Calu3 (cell line): ENCODE data around the gene ATP13A2. TPM values are rescaled to one million over a fixed set of nuclear protein-coding genes. Genes with fewer than 3 reads are reported as not detected.

Experiments
- BruUV-seq: library from RNA; stranded (reverse); fragments of 400-500 nt; replicated peaks from 2 replicates; lab custom pipeline; 2021; lab: Mats Ljungman, UMichigan
- CTCF ChIA-PET: fragments of 300-600 bp; sonication (Branson Sonifier 250); formaldehyde crosslinking; loops from one replicate; lab custom pipeline; 2022; ENCODE audit warnings: antibody characterized with exemption; lab: Charles Lee
- DNase-seq: peaks from one replicate; pipeline ENCODE4 v3.0.0; 2022
- H3K27ac Mint-ChIP-seq: one replicate; pipeline ENCODE4 v1.8.0; 2022; ENCODE audit warnings: mixed read lengths; ENCODE audit not compliant: unreplicated experiment
- H3K27me3 Mint-ChIP-seq: one replicate; pipeline ENCODE4 v1.8.0; 2022; ENCODE audit warnings: mixed read lengths; ENCODE audit not compliant: unreplicated experiment
- H3K36me3 Mint-ChIP-seq: one replicate; pipeline ENCODE4 v1.8.0; 2022; ENCODE audit warnings: mild to moderate bottlenecking, moderate library complexity, mixed read lengths; ENCODE audit not compliant: insufficient read depth, unreplicated experiment
- H3K4me1 Mint-ChIP-seq: one replicate; pipeline ENCODE4 v1.8.0; 2022; ENCODE audit warnings: mild to moderate bottlenecking, low read depth, mixed read lengths; ENCODE audit not compliant: unreplicated experiment
- H3K4me3 Mint-ChIP-seq: one replicate; pipeline ENCODE4 v1.8.0; 2022; ENCODE audit warnings: mild to moderate bottlenecking, low read depth, moderate library complexity, mixed read lengths; ENCODE audit not compliant: unreplicated experiment
- H3K9me3 Mint-ChIP-seq: one replicate; pipeline ENCODE4 v1.8.0; 2022; ENCODE audit warnings: low read depth, mixed read lengths; ENCODE audit not compliant: unreplicated experiment
- intact Hi-C: fragments of 100-400 bp; cut with micrococcal nuclease; formaldehyde crosslinking; loops from one replicate; pipeline ENCODE4 v1.10.0; 2022; ENCODE audit not compliant: unreplicated experiment
- total RNA-seq: library from RNA; stranded (reverse); gene quantifications from 2 replicates; pipeline ENCODE4 v1.2.3, GENCODE V29; 2022
- TF ChIP-seq, protein P1 (sequence below): fragments of 200-600 bp; IDR thresholded peaks from one replicate; pipeline ENCODE4 v1.8.0; 2022; ENCODE audit warnings: antibody characterized with exemption; ENCODE audit not compliant: unreplicated experiment

Gene ATP13A2
- total RNA-seq, 1 experiment from 2014 or later: 33.4 TPM

DNA sequence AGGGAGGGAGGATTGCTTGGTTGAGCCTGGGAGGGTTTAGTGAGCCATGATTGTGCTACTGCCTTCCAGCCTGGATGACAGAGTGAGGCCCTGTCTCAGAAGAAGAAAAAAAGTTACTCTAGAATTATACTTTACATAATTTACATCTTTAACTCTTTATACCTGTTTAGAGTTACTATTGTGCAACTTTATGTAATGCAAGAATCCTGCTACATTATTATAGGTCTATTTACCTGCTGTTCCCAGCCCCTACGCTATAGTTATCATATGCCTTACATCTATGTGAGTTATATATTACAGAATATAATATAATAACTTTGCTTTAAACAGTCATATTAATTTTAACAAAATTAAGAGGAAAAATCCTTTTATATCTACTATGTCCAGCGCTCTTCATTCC is 27.8 kb upstream of the ATP13A2 start:
- Mint-ChIP-seq H3K4me3 (no peak overlapping the region), H3K27ac (no peak overlapping the region), H3K9me3 (no peaks in the 10 kb centered on the region), H3K4me1 (no peaks in the 10 kb centered on the region), H3K27me3 (no peaks in the 10 kb centered on the region), H3K36me3 (peaks cover 31% of the 10 kb centered on the region)
- no TSS peak for BruUV-seq
- CTCF ChIA-PET: no interaction called here
- TF ChIP-seq, protein P1, sequence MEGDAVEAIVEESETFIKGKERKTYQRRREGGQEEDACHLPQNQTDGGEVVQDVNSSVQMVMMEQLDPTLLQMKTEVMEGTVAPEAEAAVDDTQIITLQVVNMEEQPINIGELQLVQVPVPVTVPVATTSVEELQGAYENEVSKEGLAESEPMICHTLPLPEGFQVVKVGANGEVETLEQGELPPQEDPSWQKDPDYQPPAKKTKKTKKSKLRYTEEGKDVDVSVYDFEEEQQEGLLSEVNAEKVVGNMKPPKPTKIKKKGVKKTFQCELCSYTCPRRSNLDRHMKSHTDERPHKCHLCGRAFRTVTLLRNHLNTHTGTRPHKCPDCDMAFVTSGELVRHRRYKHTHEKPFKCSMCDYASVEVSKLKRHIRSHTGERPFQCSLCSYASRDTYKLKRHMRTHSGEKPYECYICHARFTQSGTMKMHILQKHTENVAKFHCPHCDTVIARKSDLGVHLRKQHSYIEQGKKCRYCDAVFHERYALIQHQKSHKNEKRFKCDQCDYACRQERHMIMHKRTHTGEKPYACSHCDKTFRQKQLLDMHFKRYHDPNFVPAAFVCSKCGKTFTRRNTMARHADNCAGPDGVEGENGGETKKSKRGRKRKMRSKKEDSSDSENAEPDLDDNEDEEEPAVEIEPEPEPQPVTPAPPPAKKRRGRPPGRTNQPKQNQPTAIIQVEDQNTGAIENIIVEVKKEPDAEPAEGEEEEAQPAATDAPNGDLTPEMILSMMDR: no peak
- no peak for DNase-seq
- intact Hi-C loops: no loop called here

DNA sequence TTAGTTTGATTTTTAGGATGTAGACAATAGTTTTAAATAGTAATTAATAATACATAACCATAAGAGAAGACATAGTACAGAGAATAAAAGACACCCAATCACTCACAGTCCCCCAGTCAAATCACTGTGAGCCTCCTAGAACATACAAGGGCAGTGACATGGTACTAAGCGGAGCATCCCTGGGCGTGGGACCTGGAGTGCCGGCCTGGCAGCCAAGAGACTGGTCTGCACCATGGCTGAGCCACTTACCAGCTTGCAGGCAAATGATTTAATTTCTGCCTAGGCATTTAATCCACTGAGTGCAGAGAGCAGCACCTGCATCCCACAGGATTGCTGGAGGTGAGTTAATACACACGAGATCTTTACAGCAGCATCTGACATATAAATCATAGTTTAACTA is 21.8 kb upstream of the ATP13A2 start:
- CTCF ChIA-PET: no interaction called here
- no peak overlapping the region for H3K27ac Mint-ChIP-seq

DNA sequence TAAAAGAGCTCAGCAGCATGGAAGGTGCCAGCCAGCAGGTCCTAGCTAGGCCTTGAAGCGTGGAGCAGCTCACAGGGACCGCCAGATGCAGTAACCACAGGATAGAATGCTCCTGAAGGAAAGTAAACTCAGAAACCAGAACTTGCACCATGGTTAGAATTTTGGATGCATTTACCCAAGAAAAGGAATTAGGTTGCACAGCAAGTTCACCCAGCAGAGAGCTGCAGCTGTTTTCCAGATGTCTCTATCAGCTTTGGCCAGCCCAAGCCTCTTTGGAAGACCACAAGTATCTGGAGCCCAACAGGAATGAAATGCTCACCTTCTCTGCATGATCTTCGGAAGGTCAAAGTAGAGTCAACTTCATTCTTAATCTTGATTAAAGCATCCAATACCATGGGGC is 21.0 kb upstream of the ATP13A2 start:
- no peak for DNase-seq
- intact Hi-C loops: no loop called here
- TF ChIP-seq, protein P1: no peak
- Mint-ChIP-seq H3K36me3 (peaks cover 9% of the 10 kb centered on the region), H3K27ac (no peak overlapping the region), H3K9me3 (no peaks in the 10 kb centered on the region), H3K4me1 (no peaks in the 10 kb centered on the region), H3K27me3 (no peaks in the 10 kb centered on the region), H3K4me3 (no peak overlapping the region)
- CTCF ChIA-PET: no interaction called here
- no TSS peak for BruUV-seq

More for the DNA sequence above, 21.8 kb upstream of the ATP13A2 start:
- intact Hi-C loops: no loop called here
- BruUV-seq: no TSS peak
- Mint-ChIP-seq H3K4me1 (no peaks in the 10 kb centered on the region), H3K36me3 (peaks cover 13% of the 10 kb centered on the region), H3K27me3 (no peaks in the 10 kb centered on the region), H3K9me3 (no peaks in the 10 kb centered on the region), H3K4me3 (no peak overlapping the region)
- no peak for DNase-seq
- TF ChIP-seq, protein P1: no peak

DNA sequence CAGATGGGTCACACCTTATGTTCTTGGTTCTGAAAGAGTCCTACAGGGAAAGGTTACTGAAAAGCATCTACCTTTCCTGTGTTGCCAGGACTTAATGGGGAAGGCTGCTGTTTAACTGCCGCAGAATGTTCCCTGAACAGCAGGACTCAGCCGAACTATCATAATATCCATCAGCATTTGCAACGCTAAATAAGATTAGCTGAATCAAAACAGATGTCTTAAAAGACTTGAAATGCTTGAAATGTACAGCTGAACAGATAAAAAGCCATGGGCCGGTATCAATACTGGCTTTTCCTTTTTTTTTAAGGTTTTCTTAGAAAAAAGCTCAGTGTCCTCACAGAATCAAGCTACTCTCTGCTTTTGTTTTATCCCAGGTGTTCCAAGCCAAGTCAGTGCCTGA is 19.7 kb upstream of the ATP13A2 start:
- no TSS peak for BruUV-seq
- intact Hi-C loops: no loop called here
- TF ChIP-seq, protein P1: no peak
- Mint-ChIP-seq H3K4me1 (no peaks in the 10 kb centered on the region), H3K4me3 (no peak overlapping the region), H3K9me3 (no peaks in the 10 kb centered on the region), H3K27me3 (no peaks in the 10 kb centered on the region), H3K27ac (no peak overlapping the region), H3K36me3 (peaks cover 12% of the 10 kb centered on the region)
- DNase-seq: no peak
- CTCF ChIA-PET: no interaction called here

DNA sequence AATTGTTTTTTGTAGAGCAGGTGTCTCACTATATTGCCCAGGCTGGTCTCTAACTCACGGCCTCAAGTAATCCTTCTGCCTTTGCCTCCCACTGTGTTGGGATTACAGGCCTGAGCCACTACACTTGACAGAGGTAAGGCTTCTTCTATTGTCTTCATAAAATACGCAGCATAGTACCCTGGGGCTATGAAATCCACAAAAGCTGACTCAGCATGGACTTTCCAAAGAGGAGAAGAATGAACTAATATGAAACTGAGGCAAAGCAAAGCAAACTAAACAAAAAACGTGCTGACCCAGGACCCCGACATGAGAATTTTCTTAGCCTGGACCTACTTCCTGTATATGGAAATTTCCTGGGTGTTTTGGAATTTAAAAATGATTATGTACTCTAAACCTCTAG is 18.5 kb upstream of the ATP13A2 start:
- TF ChIP-seq, protein P1: no peak
- Mint-ChIP-seq H3K36me3 (peaks cover 12% of the 10 kb centered on the region), H3K9me3 (no peaks in the 10 kb centered on the region), H3K4me3 (no peak overlapping the region), H3K4me1 (no peaks in the 10 kb centered on the region), H3K27me3 (no peaks in the 10 kb centered on the region), H3K27ac (no peak overlapping the region)
- BruUV-seq: no TSS peak
- intact Hi-C loops: no loop called here
- DNase-seq: no peak
- CTCF ChIA-PET: no interaction called here
